ENCODE data around the gene PDE2A. TPM values are rescaled to one million over a fixed set of nuclear protein-coding genes. Genes with fewer than 3 reads are reported as not detected.

The PDE2A gene
- total RNA-seq, 1 donor from 2014 or later, result 28.1 TPM

DNA sequence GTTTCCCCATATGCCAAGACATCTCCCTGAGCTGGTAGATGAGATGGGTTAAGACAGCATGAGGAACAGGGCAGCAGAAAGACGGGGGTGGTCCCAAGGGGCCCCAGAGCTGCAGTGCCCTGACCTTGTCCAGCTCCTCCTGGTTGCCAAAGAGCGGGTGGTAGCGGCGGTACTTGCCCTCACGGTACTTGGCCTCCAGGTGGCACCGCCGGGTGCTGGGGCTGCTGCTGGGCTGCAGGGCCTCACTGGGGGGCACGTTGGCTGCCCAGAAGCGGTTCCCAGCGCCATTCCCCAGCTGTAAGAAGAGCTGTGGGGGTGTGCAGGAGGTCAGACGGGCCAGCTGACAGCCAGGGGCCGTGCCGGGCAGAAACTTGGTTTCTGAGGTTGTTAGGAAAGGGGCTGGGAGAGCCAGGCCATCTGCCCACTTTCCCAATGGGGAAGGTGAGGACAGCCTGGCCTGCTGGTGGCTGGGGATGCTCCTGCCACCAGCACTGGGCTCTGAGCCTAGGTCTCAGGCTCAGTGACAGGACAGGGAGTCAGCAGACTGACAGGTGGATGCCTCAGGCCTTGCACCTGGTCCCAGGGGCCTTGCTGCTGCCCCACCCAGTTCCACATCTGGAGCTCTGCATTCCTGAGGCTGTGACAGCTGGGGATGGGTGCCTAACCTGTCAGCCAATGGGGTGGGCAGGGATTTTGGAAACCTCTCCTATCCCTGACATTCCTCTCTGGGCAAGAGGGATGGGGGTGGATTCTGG is 30.0 kb upstream of the PDE2A start:
- no peak for DNase-seq

DNA sequence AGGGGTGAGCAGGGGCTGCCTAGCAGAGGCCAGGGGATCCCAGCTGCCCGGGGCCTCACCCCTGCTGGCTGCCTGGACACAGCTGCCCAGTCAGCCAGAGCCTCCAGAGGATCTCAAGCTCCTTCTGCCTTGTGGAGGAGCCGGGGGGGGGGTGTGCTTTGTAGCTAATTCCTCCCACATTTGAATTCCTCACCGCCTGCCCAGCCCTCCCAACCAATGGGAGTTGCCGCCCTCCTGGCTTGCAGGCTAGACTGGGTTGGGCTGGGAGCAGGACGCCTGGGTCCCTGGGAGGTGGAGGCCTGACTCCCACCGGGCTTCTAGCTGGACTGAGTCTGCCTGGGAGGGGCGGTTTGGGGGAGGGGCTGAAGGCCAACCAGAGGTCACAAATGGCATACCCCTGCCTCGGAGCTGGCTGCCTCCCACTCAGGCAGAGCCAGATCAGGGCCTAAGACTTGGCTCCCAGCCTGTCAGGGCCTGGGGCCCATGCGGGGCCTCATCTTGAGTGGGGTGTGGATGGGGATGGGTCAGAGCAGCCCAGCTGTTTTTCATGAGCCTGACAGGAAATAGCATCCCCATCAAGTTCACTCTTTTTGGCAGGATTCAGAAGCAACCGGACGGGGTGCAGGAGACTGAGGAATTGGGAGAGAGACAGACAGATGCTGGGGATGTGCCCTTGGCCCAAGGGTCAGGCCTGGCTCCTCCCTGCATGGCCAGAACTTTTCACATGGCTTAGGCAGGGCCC is 29.2 kb upstream of the PDE2A start:
- DNase-seq, result peak; percentile 87

DNA sequence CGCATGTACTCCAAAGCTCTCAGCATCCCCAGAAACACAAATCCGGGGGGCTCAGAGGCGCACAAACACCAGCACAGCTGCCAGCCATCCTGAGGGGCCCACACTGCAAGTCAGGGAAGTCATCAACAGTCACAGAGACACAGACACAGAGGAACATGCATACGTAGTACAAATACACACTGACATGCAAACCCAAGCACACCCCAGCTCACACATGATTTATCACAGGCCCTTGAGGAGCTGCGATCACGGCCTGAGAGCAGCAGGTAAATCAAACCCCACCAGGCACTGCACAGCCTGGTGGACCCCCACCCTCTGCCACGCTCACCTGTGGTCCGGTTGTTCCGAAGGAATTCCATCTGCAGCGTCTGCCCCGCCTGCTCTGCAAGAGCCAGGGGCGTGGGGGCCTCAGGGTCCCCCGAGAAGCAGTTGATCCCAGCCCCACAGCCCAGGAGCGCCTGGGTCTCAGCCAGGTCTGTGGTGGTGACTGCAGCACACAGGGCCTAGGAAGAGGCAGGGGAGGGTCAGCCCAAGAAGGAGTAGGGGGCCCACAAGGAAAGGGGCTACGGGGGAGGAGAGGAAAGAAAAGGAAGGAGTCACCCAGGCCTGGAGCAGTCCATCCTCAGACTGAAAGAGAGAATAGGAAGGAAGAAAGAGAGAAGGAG is 28.5 kb upstream of the PDE2A start:
- no peak for DNase-seq

DNA sequence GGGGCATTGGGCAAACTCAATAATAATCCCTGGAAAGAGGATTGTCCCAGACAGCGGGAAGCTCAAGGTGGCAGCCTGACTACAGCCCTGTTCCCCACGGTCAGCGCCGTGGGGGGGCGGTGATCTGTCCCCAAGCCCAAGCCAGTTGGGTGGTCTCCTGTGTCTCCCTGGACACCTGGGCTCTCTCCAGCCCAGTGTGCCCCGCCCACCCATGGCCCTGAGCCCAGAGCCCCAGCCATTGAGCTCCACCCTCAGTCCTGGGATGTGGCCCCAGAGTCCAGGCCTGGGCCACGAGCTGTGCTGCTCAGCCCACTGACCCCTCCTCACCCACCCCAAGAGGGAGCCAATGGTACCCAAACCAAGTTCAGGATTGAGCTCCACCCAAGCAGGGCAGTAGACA is 27.9 kb upstream of the PDE2A start:
- DNase-seq, result no peak

DNA sequence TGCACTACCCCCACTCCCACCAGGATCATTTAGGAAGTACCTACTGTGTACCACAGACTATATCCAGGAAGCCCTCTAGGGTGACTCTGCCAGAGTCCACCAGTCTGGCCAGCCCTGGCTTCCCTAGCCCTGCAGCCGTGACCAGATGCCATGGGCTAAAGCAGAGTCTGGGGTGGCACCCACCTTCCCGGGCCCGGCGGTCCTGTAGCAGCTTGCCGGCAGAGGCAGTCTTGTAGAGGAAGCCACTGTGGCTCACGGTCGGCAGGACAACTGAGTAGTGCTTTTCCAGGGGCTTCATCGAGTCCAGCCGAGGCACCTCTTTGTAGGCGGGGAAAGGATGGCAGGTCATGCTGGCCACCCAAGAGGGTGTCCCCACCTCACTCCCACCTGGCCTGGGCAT is 27.2 kb upstream of the PDE2A start:
- no peak for DNase-seq

DNA sequence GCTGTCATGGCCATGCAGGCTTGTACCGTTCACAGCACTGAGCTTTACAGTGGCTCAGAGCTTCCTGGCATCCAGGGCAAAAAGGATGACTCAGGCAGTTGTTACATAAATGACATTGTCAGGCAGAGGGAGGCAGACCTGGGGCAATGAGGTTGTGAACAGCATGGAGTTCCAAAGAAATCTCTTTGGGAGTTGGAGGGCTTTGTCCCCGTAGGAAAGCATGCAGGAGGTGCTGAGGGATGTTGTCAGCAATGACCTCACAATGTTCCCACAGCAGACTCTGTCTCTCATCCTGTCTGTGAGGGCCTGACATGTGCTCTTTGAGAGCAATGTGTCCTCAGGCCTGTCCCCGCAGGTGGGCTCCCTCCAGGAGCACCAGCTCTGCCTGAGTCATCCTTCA is 25.9 kb upstream of the PDE2A start:
- DNase-seq, result no peak

DNA sequence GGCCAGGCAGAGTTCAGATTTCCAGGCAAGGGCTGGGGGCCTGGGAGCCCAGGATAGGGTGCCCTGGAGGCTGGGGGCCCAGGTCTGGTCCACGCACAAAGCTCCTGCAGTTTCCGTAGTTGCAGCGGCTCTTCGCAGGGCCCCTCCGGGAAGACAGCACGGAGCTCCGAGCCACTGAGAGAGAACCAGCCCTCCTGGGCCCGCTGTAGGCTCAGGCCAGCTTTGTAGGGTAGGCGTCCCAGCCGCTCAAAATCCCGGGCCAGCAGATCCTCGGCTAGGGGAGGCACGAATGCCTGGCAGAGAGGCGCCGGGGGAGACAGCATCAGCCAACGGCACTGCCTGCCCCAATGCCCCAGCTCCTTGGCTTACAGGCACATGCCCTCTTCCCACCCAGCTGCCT is 23.6 kb upstream of the PDE2A start:
- no peak for DNase-seq

DNA sequence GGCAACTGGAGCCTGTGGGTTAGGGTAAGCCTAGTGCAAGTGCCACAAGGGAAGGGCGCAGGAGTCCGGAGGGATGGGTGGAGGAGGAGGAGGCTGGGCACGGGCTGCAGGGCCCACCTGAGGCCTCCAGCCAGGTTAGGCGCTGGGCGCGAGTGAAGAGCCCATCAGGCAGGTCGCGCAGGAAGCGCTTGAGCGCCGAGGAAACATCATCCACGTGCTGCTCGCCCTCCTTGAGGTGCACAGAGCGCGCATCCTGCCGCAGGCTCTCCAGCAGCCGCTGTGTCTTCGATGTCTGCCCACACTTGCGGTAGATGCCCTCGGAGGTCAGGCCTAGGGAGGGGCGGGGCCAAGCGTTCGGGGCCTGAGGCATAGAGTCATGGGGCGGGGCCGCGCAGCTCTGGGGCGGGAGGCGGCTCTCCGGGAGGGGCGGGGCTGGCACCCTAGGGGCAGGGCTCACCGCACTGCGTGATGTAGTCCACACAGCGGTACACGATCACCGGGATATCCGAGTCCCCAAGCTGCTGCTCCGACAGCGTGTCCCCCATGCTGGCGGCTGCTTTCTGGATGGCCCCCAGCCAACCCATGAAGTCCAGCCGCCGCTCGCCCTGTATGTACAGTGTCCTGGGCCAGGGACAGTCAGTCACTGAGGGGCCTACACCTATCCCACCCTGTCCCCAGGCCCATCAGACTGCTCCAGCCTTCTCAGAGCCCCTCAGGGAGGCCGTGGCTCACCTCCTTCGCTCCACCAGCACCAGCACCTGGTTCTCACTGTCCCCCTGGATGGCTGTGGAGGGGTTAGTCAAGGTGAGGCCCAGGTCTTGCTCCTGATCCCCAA is 22.9 kb upstream of the PDE2A start:
- no peak for DNase-seq

DNA sequence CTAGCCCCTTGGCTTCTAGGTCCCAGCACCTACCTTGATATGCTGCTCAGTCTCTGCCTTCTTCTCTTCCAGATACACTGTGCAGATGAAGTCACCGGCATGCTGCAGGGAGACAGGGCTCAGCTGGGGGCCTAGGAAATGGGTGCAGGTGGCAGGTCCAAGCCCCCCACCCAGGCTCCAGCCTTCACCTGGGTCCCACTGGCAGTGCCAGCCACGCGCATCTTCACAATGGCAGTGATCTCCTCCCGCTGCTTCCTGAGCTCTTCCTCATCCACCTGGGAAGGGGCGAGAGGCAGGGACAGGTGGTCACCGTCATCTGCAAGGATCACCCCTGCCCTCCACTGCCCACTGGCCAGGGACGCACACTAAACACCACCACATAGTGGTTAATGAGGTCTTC is 21.1 kb upstream of the PDE2A start:
- no peak for DNase-seq

DNA sequence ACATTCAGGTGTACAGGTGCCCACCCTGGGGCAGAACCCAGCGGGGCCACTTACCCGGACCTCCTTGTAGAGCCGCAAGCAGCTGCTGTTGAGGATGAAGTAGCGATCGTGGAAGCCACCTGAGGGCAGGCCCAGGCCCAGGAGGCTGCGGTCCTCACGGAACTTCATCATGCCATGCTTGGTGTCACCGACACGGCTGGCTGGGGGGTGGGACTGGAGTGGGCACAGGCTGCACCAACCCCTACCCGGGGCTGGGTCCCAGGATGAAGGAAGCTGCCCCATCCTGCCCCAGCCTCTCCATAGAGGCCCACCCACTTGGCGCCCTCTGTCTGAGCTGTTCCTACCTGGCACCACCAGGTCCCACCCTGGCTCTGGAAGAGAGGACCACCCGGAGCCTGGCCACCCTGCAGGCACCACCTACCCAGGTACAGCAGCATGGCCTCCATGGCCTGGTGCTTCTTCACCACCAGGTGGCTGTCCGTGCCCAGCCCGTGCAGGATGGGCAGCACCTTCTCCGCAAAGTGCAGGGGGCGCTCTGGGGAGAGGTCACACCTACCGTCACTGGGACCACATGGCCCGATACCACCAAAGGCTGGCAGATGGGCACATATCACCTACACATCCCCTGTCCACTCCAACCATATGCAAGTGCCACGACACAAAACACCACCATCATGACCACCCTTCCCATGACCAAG is 19.2 kb upstream of the PDE2A start:
- DNase-seq, result no peak

DNA sequence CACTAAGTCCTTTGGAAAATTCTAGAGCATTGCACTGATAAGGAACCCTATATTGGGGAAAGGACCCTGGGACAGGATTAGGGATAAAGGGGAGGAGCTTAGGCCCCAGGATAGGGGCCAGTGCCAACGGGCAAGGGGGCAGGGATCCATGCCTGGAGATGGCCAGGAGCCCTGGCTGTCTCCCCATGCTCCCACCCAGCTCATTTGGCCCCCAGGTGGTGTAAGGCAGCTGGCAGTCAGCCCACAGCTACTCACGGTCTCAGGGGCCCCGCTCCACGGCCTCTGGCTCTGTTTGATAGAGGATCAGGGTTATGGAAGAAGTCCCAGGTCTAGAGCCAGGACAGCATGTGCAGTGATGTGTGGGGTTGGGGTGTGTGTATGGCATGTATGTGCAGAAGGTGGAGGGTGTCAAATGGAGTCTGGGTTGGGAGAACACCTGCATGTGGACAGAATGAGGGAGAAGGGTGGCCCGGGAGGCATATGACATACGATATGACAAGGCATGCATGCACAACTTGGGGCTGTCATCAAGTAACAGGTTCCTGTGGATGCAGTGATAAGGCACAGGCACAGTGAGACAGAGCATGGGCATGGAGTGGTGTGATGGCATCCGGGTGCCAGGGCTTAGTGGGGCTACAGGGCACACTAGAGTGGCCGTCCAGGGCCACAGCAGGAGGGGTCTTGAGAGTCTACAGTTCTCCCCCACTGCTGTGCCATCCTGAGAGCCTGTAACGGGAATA is 18.4 kb upstream of the PDE2A start:
- DNase-seq, result no peak

DNA sequence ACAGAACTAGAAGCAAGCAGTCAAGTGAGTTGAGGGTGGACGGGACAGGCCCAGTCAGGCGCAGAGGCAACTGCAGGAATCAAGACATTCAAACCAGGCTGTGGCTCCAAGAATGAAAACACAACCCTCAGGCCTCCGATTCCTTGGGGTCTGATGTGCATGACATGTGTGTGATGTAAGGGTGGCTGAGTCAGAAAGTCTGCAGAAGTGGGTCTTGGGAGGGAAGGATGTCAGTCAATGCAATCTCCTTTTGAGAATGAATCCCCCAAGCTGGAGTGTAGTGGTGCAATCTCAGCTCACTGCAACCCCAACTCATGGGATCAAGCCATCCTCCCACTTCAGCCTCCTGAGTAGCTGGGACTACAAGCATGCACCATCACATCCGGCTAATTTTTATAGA is 15.9 kb upstream of the PDE2A start:
- DNase-seq, result no peak

DNA sequence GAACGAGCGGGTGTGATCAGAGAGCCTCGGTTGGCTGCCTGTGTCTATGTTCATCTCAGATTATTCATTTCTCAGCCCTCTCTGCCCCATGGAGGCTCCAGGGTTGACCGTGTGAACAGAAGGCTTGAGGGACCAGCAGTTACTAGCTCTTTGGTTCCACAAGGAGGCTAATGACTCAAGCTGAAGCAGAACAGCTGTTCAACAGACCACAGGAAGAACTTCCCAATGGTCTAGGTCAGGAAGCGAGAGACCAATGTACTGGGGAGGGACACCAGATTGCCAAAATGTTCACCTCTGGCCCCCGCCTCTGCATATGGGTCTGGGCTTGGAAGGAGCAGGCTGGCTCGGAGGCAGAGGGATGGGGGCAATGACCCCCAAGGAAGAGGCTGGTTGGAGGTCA is 14.7 kb upstream of the PDE2A start:
- DNase-seq, result no peak

DNA sequence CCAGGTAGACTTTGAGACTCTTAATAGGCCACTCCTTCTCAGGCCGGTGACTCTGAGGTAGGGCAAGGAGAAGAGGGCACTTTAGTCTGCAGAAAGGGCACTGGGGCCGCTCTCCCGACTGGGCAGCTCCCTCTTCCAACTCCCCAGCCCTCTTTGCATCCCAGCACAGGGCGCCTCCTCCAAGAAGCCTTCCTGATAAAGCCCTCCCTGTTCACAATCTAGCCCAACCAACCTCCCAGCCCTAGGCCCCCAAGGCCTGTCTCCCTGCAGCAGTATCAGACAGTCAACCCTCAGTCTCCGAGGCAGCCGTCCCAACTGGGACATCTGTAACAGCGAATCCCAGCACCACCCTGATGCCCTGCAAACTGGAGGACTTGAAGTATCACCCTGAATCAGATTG is 14.3 kb upstream of the PDE2A start:
- DNase-seq, result no peak

DNA sequence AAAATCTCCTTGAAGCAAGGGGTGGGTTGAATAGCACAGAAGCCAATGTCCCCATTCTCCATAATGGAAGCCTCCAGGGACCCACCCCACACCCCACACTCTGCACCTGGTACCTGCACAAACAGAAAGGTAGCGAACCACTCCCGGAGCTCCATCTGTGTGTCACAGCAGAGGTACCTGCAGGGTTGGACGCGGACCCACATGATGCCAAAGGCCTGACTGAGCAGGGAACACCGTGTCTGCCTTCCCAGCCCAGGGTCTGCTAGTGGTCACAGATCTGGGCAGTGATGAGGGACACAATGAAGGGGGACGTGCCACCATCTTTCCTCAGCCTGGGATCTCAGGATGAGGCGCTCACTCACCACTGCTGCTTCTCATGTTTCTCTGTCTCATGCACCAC is 13.1 kb upstream of the PDE2A start:
- DNase-seq, result no peak

DNA sequence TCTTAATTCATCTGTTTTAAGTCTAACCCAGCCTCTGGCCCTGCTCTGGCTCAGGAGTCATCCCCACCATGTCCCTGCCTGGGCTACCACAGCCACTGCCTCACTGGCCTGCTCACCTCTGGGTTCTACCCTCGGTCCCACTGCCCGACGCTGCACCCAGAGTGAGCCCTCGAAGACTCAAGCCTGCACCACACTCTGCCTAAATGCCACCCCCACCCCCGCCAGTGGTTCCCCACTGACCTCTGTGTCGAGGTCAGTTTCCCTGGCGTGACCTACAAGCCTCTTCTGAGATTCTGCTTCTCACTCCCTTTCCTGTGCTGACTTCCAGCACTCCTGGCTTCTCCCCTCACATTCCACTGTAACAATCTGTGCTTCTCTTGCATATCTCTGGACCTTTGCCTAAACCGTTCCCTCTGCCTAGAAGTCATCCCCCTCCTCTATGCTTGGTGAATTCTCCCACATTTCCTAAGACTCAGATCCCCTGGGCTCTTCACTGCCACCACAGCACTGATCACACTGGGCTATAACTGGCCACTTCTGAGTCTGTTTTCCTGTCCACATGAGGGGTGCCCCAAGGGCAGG is 12.5 kb upstream of the PDE2A start:
- DNase-seq, result no peak

DNA sequence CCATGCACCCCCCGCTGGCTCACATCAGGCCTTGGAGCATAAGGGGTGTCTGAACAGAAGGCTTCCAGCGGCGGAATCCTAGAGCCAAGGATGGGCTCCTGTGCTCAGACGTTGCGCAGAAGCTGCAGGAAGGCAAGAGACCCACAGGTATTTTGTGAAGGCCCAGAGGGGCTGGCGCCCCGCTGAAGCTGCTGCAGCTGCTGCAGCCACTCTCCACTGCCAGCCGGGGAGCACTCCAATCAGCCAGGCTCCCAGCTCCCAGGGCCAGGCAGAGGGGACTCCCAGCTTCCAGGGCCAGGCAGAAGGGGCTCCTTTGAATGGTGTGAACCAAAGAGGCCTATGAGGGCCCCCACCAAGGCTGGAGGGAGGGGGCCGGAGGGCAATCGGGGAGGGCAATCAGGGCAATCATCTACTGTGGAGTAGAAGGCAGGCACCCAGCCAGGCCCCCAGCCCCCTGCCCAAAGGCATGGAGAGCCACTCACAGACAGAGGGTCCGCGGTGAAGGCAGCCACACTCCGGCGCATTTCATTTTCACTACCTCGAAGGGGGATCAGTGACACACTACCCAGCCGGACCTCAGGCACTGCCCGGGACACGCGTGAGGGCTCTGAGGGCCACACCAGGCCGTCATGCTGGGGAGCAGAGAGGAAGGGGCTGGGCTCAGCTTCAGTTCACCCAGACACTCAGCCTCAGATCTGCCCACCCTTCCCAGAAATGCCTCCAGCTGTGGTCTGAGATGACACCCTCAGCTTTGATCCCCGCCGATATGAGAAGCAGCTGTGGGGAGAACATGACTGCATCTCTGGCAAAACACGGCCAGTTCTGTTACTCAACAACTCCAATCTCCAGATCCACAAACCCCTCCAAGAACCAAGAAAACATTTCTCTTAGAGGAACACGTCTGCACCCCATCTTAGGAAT is 11.6 kb upstream of the PDE2A start:
- peak; percentile 76 for DNase-seq

DNA sequence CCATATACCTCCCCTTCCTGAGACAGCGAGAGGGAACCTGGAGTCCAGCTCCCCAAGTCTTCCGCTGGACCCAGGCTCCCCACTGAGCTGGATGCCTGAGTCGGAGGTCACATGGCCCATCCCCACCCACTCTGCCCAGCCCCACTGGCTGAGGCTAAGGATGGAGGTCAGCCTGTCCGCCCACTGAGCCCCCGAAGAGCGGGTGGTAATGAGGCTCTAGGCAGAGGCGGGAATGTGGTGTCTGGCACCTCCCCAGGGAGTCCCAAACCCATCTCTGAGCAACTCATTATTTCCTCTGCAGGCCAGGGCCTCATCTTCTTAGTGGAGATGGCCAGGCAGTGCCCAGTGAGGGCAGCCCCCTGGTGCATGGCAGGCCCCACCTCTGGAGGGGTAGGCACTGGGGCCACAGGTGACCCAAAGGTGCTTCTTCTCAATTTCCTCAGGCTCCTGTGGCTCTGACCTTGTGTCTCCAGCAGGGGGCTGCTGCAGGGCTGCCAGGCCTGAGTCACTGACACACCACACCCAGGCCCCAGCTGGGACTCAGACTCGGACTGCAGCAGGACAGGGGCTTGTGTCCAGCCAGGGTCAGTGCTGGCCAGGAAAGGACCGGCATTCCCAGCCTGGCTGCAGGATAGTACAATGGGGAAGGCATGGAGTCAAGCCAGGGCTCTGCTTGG is 10.2 kb upstream of the PDE2A start:
- DNase-seq, result peak; percentile 46

DNA sequence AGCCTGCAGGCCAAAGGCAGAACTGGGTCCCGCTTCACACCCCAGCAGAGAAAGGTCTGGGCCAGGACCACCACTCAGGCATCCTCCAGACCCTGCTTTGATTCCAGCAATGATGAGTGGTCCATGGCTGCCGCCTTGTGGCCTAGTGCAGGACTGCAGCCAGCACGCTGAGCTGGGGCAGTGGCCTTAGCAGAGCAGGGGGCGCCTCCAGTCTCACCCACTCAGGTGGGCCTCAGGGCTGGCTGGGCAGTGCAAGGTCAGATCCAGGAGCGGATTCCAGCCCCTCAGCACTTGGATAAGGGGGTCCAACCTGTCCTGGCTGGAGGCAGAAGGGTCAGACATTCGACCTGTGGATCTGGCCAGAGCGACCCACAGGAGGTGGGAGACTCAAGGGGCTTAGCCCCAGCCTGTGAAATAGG is 9.6 kb upstream of the PDE2A start:
- peak; percentile 73 for DNase-seq
